Bronchial epithelial cell (primary cell): Measurements from ENCODE around the gene ZNF654. TPM values are rescaled to one million over a fixed set of nuclear protein-coding genes. Genes with fewer than 3 reads are reported as not detected.
A peak's percentile ranks its signal among the peaks of the same experiment; 100 is the strongest.
"Not testable (repeated sequence)": the region's sequence is repeated elsewhere in the genome, so short reads cannot be mapped to it uniquely, and the experiment has no call there.

Experiments
- DNase-seq: peaks from one replicate; pipeline ENCODE4 v3.0.0-alpha.2; 2010; ENCODE audit warnings: low read depth
- FAIRE-seq: peaks from 2 replicates; lab custom pipeline; 2011; peaks lifted over from hg19 to GRCh38; lab: Jason Lieb, UNC
- H3K27me3 ChIP-seq: 2 replicates; pipeline ENCODE4 v1.5.1; 2011; ENCODE audit warnings: low read length; ENCODE audit not compliant: control insufficient read depth, insufficient read depth
- H3K36me3 ChIP-seq: 2 replicates; pipeline ENCODE4 v1.5.1; 2011; ENCODE audit warnings: low read length; ENCODE audit not compliant: control insufficient read depth, insufficient read depth
- H3K4me3 ChIP-seq: 2 replicates; pipeline ENCODE4 v1.5.1; 2011; ENCODE audit warnings: mild to moderate bottlenecking, low read depth, low read length, control low read depth
- CTCF ChIP-seq: IDR thresholded peaks from 2 replicates; pipeline ENCODE4 v1.5.1; 2011; ENCODE audit warnings: mild to moderate bottlenecking, moderate library complexity, low read length, control low read depth, inconsistent platforms; ENCODE audit not compliant: insufficient read depth, severe bottlenecking
- total RNA-seq: library from RNA; depleted of rRNA; stranded (reverse); fragments of >200 nt; gene quantifications from 2 replicates; pipeline ENCODE4 v1.2.1, GENCODE V29; 2014

Gene ZNF654
- total RNA-seq = 11.4 and 13.2 TPM in 2 replicates

GRCh38 chr3:88058581-88059379, at the start of gene ZNF654, which contains the start of gene CGGBP1:
ZNF654 (plus strand) TSS chr3:88059255; CDS start chr3:88059320, 65 bp downstream.
CGGBP1 (minus strand) TSS chr3:88059005; CDS start chr3:88055976, 3,029 bp downstream.
- H3K36me3 ChIP-seq = peaks cover 2% of the 10 kb centered on the region
- H3K27me3 ChIP-seq = no peaks in the 10 kb centered on the region
- DNase-seq (peak; percentile 95), FAIRE-seq (no peak)
- peak within 1 kb of the TSS; percentile 76 for H3K4me3 ChIP-seq
- TF ChIP-seq CTCF = no peak

- no peaks in the 10 kb centered on the region for H3K27me3 ChIP-seq
- no peak for TF ChIP-seq CTCF
- DNase-seq (no peak), FAIRE-seq (no peak)
- no peaks in the 10 kb centered on the region for H3K36me3 ChIP-seq
- no peak overlapping the region for H3K4me3 ChIP-seq
Observed at GRCh38 chr3:88010810-88011209, 48.2 kb upstream of the ZNF654 start.

GRCh38 chr3:88013592-88013991, 45.5 kb upstream of the ZNF654 start:
- no peaks in the 10 kb centered on the region for H3K36me3 ChIP-seq
- TF ChIP-seq CTCF = no peak
- no peak for FAIRE-seq

GRCh38 chr3:88015656-88016055, 43.4 kb upstream of the ZNF654 start:
- DNase-seq, FAIRE-seq, H3K36me3 ChIP-seq, H3K4me3 ChIP-seq, H3K27me3 ChIP-seq: not testable (repeated sequence)

More at GRCh38 chr3:88013592-88013991, 45.5 kb upstream of the ZNF654 start:
- DNase-seq = no peak
- Histone ChIP-seq H3K27me3 (no peaks in the 10 kb centered on the region), H3K4me3 (no peak overlapping the region)

GRCh38 chr3:88019024-88019423, 40.0 kb upstream of the ZNF654 start:
- Histone ChIP-seq H3K27me3 (no peaks in the 10 kb centered on the region), H3K36me3 (no peaks in the 10 kb centered on the region), H3K4me3 (no peak overlapping the region)
- TF ChIP-seq CTCF = no peak
- DNase-seq (no peak), FAIRE-seq (no peak)

GRCh38 chr3:88025001-88025552, 34.0 kb upstream of the ZNF654 start:
- TF ChIP-seq CTCF = no peak
- DNase-seq = no peak
- Histone ChIP-seq H3K4me3 (no peak overlapping the region), H3K36me3 (no peaks in the 10 kb centered on the region), H3K27me3 (no peaks in the 10 kb centered on the region)
- no peak for FAIRE-seq
